A204.1 (cell line): Measurements from ENCODE around the gene TIMELESS.
"Not testable (repeated sequence)": the region's sequence is repeated elsewhere in the genome, so short reads cannot be mapped to it uniquely, and the experiment has no call there.

ENCODE experiments used
- FAIRE-seq: peaks from 2 replicates; lab custom pipeline; 2012; peaks lifted over from hg19 to GRCh38; lab: Jason Lieb, UNC

Gene TIMELESS

GRCh38 chr12:56468216-56469006 is 19.2 kb upstream of the TIMELESS start, which contains the start of gene SPRYD4:
Gene SPRYD4, plus strand, starts transcription at chr12:56468578. Its CDS starts 14 bp downstream, at chr12:56468592.
- peak; percentile 68 for FAIRE-seq

GRCh38 chr12:56462565-56462964 is 13.3 kb upstream of the TIMELESS start:
- no peak for FAIRE-seq

DNA sequence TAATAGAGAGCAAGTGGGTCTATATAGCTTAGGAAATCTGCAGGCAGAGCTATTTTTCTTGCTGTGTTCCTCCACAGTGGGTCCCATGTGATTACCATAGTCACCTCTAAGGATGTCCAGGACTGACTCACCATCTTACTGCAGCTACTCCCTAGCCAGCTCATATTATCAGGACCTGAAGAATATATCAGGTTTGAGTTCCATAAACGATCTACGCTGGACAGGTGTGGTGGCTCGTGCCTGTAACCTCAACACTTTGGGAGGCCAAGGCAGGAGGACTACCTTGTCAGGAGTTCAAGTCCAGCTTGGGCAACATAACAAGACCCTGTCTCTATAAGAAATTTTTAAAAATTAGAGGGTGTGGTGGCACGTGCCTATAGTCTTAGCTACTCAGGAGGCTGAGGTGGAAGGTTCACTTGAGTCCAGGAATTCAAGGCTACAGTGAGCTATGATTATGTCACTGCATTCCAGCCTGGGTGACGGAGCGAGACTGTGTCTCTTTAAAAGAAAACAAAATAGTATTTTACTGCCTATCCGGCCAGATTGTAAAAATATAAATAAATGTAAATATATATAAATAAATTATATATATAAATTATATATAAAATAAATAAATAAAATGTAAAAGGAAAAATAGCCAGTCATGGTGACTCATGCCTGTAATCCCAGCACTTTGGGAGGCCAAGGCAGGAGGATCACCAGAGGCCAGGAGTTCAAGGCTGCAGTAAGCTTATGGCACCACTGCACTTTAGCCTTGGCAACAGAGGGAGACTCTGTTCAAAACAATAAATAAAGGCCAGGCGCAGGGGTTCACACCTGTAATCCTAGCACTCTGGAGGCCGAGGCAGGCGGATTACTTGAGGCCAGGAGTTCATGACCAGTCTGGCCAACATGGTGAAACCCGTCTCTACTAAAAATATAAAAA is 12.3 kb upstream of the TIMELESS start:
- no peak for FAIRE-seq

DNA sequence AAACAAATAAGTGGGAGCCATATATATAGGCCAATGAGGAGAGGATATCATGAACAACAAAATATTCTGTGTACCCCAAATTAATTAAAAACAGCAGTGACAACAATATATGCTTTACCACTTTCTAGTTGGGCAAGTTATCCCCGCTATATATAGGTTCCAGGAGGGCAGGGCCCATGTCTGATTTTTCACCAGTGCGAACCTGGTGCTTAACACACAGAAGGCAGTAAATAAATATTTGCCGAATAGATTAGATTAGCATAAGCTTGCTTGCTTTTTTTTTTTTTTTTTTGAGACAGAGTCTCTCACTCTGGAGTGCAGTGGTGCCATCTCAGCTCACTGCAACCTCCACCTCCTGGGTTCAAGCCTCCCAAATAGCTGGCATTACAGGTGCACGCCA is 8.6 kb upstream of the TIMELESS start:
- FAIRE-seq = no peak

GRCh38 chr12:56454557-56454956 is 5.3 kb upstream of the TIMELESS start, which contains the start of gene MIP:
Gene MIP, minus strand, starts transcription at chr12:56454657. Its CDS starts 44 bp downstream, at chr12:56454613.
- no peak for FAIRE-seq

DNA sequence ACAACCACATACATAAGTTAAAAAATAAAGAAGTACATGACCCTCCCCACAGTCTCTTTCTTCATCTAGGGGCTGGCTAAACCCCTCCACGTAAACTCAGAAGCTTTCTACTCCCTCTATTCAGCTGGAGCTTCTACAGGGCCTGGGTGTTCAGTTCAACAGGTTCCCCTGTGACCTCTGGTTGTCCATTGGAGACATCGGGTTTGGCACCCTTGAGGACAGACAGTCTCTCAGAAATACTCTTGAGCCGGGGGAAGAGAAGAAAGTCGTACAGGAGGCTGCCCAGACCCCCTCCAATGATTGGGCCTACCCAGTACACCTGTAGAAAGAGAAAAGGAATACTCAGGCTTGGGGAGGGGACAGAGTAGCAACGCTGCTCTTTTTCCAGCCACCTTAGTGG is 1.9 kb upstream of the TIMELESS start:
- FAIRE-seq = no peak

DNA sequence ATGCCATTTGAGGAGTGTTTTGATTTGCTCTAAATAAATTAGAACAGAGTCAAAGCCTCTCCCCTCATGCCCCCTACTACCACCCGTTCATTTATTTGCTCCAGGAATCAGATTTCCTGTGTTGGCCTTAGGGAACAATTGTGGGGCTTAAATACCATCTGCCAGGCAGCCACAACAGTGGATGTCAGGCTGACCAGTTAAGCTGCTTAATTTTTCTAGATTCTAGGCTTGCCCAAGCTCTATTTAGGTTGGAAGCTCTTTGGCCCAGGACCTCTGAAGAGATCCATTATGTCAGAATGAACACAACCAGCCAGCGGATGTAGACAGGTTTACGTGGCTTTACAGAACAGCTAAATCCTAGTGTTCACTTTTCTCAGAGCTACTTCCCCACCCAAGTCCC is 1.0 kb upstream of the TIMELESS start:
- no peak for FAIRE-seq

GRCh38 chr12:56449622-56449984 is 377 bp upstream of the TIMELESS start:
- no peak for FAIRE-seq

GRCh38 chr12:56443208-56443607 is 6.0 kb downstream of the TIMELESS start:
- FAIRE-seq = not testable (repeated sequence)

GRCh38 chr12:56437430-56438176 is 11.6 kb downstream of the TIMELESS start:
- no peak for FAIRE-seq

DNA sequence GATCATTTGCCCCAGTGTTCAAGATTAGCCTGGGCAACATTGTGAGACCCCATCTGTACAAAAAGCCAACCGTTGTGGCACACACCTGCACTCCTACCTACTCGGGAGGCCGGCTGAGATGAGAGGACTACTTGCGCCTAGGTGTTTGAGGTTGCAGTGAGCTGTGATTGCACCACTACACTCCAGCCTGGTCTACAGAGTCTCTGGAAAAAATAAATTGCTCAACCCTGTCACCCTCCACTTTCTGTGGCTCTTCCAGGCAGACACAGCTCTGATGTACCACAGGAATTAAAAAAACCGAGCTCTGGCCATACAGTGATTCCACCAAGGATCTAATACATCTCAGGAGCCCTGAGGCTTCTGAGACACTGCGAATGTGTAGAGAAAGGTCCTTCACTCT is 14.4 kb downstream of the TIMELESS start:
- FAIRE-seq = no peak

- FAIRE-seq = no peak
These were observed 17.4 kb downstream of the TIMELESS start for GRCh38 chr12:56431850-56432249.

DNA sequence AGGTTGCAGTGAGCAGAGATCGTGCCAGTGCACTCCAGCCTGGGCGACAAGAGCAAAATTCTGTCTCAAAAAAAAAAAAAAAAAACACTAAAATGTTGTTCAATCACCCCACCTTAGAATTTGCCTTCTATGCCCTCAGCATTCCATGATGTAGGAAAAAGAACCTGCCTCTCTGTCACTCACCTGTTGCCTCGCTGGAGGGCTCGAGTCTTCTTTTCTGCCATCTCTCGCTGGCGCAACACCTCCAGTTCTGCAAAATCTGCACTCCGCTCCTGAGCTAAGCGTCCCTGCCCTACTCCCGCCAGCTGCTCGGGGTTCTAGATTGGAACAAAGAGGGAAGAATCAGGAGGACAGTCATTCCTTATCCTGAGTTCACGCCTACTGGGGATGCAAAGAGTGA is 17.9 kb downstream of the TIMELESS start:
- no peak for FAIRE-seq

DNA sequence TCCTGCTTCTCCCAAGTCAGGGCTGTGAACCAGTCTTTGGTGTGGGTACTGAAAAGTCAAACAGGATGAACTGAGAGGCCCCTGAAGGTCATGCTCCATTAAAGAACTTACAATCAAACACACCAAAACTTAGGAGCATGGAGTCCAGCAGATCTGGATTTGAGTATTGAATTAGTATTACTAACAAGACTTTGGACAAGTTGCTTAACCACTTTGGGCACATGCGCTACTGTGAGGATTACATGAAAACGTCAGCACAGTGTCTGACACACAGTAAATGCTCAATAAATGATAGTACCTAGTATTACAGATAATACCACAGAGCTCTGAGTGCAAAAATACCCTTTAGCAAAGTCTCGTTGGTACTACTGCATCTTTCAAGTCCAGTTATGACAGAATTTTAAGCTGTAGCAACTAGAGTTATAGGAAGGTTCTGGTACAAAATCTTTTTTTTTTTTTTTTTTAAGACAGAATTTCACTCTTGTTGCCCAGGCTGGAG is 23.2 kb downstream of the TIMELESS start:
- FAIRE-seq = no peak

GRCh38 chr12:56425193-56425592 is 24.0 kb downstream of the TIMELESS start:
- FAIRE-seq = no peak

DNA sequence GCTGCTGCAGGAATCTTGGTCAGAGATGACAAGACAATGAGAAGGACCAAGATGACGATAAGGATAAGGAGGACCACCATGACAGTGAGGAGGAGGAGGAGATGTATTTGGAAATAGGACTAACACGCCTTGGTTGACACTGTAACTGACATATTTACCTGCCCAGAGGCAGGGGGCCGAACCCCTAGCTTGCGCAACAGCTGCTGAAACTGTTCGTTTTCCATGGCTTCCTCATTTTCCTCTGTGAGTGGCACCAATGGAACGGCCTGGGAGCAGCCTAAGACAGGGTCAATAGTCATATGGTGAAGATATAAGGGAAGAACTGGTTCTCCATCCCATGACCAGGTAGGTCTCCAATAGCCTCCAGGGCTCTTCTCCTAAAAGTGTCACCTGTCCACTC is 28.8 kb downstream of the TIMELESS start:
- FAIRE-seq = no peak

DNA sequence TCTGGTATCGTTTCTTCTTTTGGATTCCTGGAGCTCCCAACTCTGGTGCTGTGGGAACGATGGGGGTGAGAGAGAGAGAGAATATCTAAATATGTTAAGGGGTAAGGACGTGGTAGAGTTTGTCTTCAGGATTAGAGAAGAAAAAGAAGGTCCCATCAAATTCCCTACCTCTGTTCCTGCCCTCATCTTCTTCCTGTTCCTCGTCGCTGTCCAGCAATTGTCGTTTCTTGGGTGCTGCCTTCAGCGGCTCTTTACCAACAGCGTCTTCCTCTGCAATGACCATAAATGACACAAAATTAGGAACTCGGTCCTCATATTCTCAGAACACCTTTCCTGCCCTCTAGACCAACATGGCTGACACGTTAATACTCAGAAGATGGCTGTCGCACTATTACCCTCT is 31.5 kb downstream of the TIMELESS start:
- no peak for FAIRE-seq

DNA sequence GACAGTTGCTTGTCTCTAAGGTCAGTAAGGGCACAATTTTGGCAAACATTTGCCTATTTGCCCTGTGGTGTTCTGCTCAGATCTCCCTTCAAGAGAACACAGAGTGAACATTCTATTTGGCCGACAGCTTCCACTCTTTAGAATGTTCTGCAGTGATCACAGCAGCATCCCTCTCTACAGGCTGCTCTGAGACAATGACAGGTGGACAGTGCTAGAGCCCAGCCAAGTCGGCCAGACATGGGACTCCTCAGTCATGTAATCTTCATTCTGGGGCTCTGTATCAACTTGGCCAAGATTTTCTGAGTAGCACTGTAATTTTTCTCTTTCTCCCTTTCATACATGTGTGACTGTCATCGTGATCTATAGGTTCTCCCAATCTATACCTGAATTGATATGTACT is 34.8 kb downstream of the TIMELESS start:
- FAIRE-seq = no peak

GRCh38 chr12:56413392-56413791 is 35.8 kb downstream of the TIMELESS start:
- FAIRE-seq = no peak

GRCh38 chr12:56411781-56412639 is 37.2 kb downstream of the TIMELESS start:
- FAIRE-seq = no peak

GRCh38 chr12:56410768-56411167 is 38.5 kb downstream of the TIMELESS start:
- no peak for FAIRE-seq
